Measurements from ENCODE around the gene TUBA4A. TPM values are rescaled to one million over a fixed set of nuclear protein-coding genes. Genes with fewer than 3 reads are reported as not detected.
"Not testable (repeated sequence)": the region's sequence is repeated elsewhere in the genome, so short reads cannot be mapped to it uniquely, and the experiment has no call there.

The TUBA4A gene
- total RNA-seq, 1 donor from 2014 or later, result 231 TPM

DNA sequence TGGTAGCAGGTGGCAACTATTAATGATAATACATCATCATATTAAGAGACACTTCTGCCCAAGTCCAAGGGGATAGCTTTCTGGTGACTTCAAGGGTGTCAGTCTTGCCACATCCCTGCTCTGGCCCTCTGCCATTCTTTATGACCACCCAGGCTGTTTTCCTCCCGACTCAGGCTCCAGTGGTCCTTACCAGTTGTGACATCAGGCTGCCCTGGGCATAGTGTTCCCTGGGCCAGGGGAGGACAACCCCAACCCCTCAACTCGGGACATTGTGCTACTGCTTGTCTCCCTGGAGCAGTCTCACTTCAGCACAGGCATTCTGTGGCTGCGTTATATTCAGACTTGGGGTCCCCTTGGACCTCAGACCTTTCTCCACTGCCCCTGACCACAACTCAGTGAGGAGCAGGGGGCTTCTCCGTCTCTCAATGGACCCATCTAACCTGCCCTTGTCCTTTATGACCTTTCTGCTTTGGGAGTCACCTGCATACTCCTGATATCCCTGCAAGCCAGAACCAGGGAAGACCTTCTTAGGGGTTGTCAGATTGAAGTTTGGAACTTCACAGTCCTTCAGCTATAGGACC lies 38.3 kb upstream of the TUBA4A start:
- Mint-ChIP-seq H3K9me3 (no peaks in the 10 kb centered on the region), H3K27ac (no peak overlapping the region), H3K27me3 (ENCODE audit: low read depth) (peaks cover 1% of the 10 kb centered on the region), H3K4me3 (ENCODE audit: low read depth) (no peak overlapping the region), H3K4me1 (ENCODE audit: low read depth) (peaks cover 10% of the 10 kb centered on the region), H3K36me3 (ENCODE audit: low read depth) (no peaks in the 10 kb centered on the region)
- intact Hi-C loops (cut with micrococcal nuclease), result no loop called here
- no peak for DNase-seq (ENCODE audit: low spot score)

DNA sequence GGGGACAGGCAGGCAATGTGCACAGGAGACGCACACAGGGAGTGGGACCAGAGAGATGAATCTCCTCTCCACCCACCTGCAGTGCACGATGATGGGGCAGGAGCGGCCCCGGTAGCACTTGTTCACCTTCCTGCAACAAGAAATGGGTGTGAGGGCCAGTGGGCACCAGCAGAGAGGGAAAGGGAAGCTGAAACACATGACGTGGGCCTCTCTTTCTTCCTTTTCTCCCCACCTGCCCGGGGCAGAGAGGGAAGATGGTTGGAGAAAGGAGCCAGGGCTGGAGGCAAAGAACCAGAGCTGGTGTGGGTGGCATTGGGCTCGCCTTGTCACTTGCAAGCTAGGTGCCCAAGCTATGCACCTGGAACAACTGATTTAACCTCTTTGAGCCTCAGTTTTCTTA lies 37.7 kb upstream of the TUBA4A start:
- Mint-ChIP-seq H3K4me1 (ENCODE audit: low read depth) (peaks cover 10% of the 10 kb centered on the region), H3K9me3 (no peaks in the 10 kb centered on the region), H3K4me3 (ENCODE audit: low read depth) (no peak overlapping the region), H3K27me3 (ENCODE audit: low read depth) (peaks cover 1% of the 10 kb centered on the region), H3K36me3 (ENCODE audit: low read depth) (peaks cover 3% of the 10 kb centered on the region), H3K27ac (no peak overlapping the region)
- intact Hi-C loops (cut with micrococcal nuclease), result no loop called here
- no peak for DNase-seq (ENCODE audit: low spot score)

DNA sequence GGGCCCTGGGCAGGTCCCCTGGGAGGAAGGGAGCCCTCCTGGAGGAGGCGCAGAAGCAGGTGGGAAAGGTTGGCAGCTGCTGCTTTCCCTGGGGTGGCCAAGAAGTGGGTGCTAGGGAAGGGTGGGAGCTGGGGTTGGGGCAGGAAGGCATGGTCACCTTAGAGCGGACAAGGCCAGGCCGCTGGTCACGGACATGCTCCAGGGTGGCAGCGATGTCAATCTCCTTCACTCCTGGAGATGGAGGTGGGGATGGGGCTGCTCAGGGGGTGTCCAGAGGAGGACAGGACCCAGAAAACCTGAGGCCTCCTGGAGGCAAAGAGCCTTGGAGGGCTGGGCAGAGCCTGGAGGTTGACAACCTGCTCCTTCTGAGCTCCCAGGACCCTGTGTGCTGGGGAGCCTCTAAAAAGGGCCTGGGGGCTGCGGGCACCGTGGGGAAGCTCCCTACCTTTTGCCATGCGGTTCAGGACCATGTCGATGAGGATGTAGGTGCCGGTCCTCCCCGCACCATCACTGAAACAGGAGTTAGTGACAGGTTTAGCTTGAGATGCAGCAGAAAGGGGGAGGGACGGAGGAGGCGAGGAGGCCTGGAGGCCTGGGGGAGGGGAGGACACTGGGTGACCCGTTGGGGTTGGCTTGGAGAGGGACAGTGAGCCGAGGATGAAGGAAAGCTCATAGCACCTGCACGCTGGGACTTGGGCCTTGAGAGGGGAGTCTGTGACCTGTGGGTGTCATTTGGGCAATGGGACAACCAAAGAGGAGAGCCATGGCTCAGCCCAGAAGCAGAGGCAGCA lies 36.9 kb upstream of the TUBA4A start:
- peaks cover 7% of the 10 kb centered on the region for H3K36me3 Mint-ChIP-seq (ENCODE audit: low read depth)
- H3K27me3 Mint-ChIP-seq (ENCODE audit: low read depth), result no peaks in the 10 kb centered on the region
- no peaks in the 10 kb centered on the region for H3K9me3 Mint-ChIP-seq
- H3K4me1 Mint-ChIP-seq (ENCODE audit: low read depth), result peaks cover 10% of the 10 kb centered on the region
- intact Hi-C loops (cut with micrococcal nuclease), result no loop called here
- no peak for DNase-seq (ENCODE audit: low spot score)
- no peak overlapping the region for H3K4me3 Mint-ChIP-seq (ENCODE audit: low read depth)
- no peak overlapping the region for H3K27ac Mint-ChIP-seq

DNA sequence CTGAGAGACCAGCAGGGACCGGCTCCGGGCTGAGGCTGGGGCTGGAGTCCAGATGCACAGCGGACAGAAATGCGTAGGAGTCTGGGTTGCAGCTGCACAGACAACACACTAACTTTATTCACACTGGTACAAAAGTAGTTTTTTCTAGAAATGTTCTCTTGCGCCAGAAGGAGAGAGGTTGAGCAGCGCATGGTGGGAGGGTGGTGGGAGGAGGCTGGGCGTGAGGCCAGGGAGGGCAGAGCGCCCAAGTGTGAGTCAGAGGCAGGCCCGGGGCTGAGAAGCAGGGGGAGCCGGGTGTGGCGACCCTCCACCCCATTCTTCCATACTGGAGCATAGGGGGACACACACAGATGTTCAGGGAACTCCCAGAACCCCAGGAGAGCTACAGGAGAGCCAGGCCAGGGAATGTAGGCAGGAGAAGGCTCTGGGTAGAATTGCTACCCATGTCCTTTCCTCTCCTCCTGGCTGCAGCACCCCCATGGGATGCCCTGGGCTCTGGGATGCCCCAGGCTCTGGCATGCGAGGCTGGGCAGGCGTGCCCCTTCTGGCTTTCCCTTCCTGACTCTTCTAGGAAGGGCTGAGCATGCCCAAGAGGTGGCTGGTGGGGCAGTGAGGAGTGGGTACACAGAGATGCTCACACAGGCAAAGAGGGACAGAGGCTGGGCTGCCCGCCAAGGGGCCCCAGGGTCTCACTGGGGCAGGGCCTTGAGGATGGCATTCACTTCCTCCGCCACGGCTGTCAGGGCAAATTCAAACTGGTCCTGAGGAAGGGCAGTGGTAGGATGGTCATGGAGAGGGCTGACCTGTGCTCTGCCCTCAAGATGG lies 36.0 kb upstream of the TUBA4A start:
- H3K27ac Mint-ChIP-seq, result no peak overlapping the region
- no peak overlapping the region for H3K4me3 Mint-ChIP-seq (ENCODE audit: low read depth)
- H3K4me1 Mint-ChIP-seq (ENCODE audit: low read depth), result peaks cover 6% of the 10 kb centered on the region
- intact Hi-C loops (cut with micrococcal nuclease), result no loop called here
- no peak for DNase-seq (ENCODE audit: low spot score)
- H3K27me3 Mint-ChIP-seq (ENCODE audit: low read depth), result no peaks in the 10 kb centered on the region
- peaks cover 10% of the 10 kb centered on the region for H3K36me3 Mint-ChIP-seq (ENCODE audit: low read depth)
- no peaks in the 10 kb centered on the region for H3K9me3 Mint-ChIP-seq

DNA sequence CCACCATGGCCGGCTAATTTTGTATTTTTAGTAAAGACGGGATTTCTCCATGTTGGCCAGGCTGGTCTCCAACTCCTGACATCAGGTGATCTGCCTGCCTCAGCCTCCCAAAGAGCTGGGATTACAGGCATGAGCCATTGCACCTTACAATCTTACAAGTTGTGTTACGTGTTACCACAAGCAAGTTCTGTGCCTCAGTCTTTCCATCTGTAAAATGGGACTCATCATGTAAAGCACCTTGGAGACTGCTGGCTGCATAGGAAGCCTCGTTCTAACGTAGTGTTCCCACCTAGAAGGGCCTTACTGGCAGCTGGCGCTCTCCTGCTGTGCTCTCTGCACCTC lies 35.4 kb upstream of the TUBA4A start:
- DNase-seq (ENCODE audit: low spot score), result no peak
- Mint-ChIP-seq H3K4me1 (ENCODE audit: low read depth) (peaks cover 3% of the 10 kb centered on the region), H3K9me3 (no peaks in the 10 kb centered on the region), H3K27me3 (ENCODE audit: low read depth) (no peaks in the 10 kb centered on the region), H3K36me3 (ENCODE audit: low read depth) (peaks cover 10% of the 10 kb centered on the region), H3K27ac (no peak overlapping the region), H3K4me3 (ENCODE audit: low read depth) (no peak overlapping the region)
- intact Hi-C loops (cut with micrococcal nuclease), result no loop called here

DNA sequence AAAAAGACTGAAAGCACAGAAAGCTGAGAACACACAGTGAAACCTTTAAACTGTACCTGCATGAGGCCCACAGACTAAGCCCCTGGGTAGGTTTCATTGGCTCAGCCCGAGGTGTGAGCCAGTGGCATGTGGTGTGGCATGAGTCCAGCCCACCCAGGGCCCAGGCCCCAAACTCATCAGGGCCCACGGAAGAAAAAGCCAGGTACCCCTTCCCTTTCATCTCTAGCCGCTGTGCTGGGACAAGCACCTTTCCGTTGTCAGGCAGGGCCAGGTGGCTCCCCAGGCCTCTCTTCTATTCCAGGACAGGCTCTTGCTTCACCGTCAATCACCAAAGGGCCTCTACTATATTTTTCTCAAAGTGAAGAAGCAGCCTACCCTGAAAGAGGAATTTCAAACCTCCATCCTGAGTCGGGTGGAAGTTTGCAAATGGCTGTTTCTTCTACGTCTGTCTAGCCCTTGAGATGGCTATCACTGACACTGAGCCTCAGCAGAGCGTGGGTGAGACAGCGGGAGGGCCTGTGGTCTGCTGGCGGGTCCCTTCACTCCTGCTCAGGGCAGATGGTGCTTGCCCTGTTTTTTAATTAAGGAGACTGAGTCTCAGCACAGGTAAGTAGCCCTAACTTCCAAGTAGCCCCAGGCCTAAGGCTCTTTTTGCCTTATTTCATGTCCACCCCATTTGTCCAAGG lies 34.0 kb upstream of the TUBA4A start:
- H3K27me3 Mint-ChIP-seq (ENCODE audit: low read depth), result no peaks in the 10 kb centered on the region
- H3K27ac Mint-ChIP-seq, result no peak overlapping the region
- DNase-seq (ENCODE audit: low spot score), result no peak
- H3K4me3 Mint-ChIP-seq (ENCODE audit: low read depth), result no peak overlapping the region
- H3K36me3 Mint-ChIP-seq (ENCODE audit: low read depth), result peaks cover 21% of the 10 kb centered on the region
- no peaks in the 10 kb centered on the region for H3K9me3 Mint-ChIP-seq
- intact Hi-C loops (cut with micrococcal nuclease), result no loop called here
- H3K4me1 Mint-ChIP-seq (ENCODE audit: low read depth), result peaks cover 3% of the 10 kb centered on the region

DNA sequence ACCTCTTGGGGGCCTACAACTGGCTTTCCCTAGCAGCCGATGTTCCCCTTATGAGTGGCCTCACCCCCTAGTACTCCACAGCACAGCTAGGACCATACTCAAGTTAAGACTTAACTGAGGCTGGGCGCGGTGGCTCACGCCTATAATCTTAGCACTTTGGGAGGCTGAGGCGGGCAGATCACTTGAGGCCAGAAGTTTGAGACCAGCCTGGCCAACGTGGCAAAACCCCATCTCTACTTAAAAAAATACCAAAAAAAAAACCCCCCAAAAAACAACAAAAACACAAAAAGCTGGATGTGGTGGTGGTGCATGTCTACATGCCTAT lies 33.4 kb upstream of the TUBA4A start:
- H3K27me3 Mint-ChIP-seq (ENCODE audit: low read depth); H3K4me3 Mint-ChIP-seq (ENCODE audit: low read depth); intact Hi-C loops (cut with micrococcal nuclease); DNase-seq (ENCODE audit: low spot score); H3K27ac Mint-ChIP-seq; H3K9me3 Mint-ChIP-seq; H3K4me1 Mint-ChIP-seq (ENCODE audit: low read depth): not testable (repeated sequence)
- H3K36me3 Mint-ChIP-seq (ENCODE audit: low read depth), result peaks cover 26% of the 10 kb centered on the region

DNA sequence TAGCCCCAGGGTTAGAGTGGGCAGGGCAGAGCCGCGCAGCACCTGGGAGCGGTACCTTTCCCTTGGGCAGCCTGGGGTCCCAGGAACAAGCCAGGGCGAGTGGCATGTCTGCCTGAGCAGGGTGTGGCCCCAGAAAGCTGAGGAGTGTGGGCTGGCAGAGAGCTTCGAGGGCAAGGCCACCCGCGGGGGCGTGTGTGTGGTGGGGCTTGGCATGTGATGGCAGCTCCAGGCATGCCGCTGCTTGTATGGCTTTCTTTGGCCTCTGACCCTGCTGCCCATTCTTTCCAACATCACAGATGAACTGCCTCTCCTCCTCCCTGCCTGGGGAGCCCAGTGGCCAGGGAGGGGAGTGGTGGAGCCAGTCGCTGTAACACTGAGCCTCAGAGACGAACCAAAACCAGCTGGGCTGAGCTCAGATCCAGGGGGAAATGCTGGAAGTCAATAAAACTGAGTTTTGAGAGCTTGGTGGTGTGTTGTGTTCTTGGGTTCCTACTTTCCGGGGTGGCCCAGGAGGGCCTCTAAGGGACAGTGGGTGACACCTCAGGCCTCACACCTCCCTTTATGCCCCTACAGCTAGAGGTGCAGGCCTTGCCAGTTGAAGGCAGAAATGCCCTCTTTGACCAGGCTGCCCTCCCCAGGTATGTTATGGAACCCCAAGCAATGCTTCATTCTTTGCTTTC lies 32.9 kb upstream of the TUBA4A start:
- intact Hi-C loops (cut with micrococcal nuclease), result no loop called here
- Mint-ChIP-seq H3K36me3 (ENCODE audit: low read depth) (peaks cover 30% of the 10 kb centered on the region), H3K4me1 (ENCODE audit: low read depth) (peaks cover 3% of the 10 kb centered on the region), H3K27ac (no peak overlapping the region), H3K9me3 (no peaks in the 10 kb centered on the region), H3K4me3 (ENCODE audit: low read depth) (no peak overlapping the region), H3K27me3 (ENCODE audit: low read depth) (no peaks in the 10 kb centered on the region)
- no peak for DNase-seq (ENCODE audit: low spot score)

DNA sequence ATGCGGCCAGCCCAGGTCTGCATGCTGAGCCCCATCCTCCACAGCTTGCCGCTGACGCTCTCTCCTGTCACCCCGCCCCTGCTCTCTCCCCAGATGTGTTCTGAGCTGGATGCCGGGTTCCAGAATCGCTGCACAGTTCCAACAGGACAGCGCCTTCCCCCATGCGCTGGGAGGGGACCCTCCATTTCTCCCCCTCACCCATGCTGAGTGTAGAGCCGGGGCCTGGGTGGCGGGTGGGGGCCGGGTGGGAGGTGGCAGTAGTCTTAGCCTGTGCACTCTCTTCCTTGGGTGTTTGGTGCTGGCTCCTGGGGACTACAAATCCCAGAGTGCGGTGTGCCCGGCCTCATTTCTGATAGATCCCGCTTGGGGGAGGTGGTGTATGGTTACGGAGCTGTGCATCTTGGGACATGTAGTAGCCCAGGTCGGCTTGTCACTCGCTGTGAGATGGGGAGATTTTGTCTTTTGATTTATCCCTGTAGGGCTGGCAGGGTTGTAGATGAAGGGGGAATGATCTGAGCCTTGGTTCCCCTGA lies 32.2 kb upstream of the TUBA4A start:
- H3K9me3 Mint-ChIP-seq, result no peaks in the 10 kb centered on the region
- intact Hi-C loops (cut with micrococcal nuclease), result no loop called here
- no peak overlapping the region for H3K27ac Mint-ChIP-seq
- H3K27me3 Mint-ChIP-seq (ENCODE audit: low read depth), result no peaks in the 10 kb centered on the region
- H3K4me3 Mint-ChIP-seq (ENCODE audit: low read depth), result no peak overlapping the region
- peaks cover 37% of the 10 kb centered on the region for H3K36me3 Mint-ChIP-seq (ENCODE audit: low read depth)
- no peak for DNase-seq (ENCODE audit: low spot score)
- peaks cover 6% of the 10 kb centered on the region for H3K4me1 Mint-ChIP-seq (ENCODE audit: low read depth)

DNA sequence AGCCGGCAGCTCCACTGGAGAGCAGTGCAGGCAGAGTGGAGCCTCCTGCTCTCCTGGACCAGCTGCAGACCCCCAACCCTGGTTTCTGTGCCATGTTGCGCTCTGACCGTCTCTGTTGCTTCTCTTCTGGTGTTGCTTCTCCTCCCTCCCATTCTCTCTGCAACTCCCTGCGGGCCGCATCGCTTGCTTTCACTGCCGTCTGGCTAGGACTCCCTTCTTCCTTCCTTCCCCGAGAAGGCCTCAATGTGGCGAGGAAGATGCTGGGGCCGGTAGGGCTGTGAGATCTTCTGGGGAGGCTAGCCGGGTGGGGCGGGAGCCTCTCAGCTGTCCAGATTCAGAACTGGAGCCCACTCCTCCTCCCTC lies 31.6 kb upstream of the TUBA4A start:
- intact Hi-C loops (cut with micrococcal nuclease), result no loop called here
- Mint-ChIP-seq H3K9me3 (no peaks in the 10 kb centered on the region), H3K27me3 (ENCODE audit: low read depth) (no peaks in the 10 kb centered on the region), H3K4me3 (ENCODE audit: low read depth) (no peak overlapping the region), H3K36me3 (ENCODE audit: low read depth) (peaks cover 41% of the 10 kb centered on the region), H3K4me1 (ENCODE audit: low read depth) (peaks cover 11% of the 10 kb centered on the region), H3K27ac (no peak overlapping the region)
- no peak for DNase-seq (ENCODE audit: low spot score)

DNA sequence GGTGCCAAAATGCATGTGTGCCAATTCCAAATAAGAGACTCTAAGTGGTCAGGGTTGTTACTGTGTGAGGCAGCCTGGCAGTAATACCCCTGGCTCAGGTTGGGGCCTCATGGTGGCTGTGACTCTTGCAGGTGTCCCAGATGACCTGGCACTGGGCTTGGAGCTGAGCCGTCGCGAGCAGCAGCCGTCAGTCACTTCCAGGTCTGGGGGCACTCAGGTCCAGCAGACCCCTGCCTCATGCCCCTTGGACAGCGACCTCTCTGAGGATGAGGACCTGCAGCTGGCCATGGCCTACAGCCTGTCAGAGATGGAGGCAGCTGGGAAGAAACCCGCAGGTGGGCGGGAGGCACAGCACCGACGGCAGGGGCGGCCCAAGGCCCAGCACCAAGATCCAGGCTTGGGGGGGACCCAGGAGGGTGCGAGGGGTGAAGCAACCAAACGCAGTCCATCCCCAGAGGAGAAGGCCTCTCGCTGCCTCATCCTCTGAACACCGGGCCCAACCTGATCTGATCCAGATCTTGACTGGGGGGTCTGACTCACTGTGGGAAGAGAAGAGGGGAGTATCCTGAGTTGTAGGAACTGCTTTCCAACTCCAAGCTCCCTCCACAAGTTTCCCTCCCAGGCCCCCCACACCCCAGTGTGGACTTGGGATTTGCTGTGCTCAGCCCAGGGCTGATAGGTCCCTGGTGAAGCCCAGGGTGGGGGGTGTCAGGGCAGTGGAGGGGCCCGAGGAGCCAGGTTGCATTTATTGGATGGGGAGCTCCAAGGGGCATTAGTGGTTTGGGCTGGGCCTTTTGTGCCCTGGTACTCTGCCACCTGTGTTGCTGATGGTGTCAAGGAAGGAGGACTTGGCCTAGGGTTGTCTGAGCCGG lies 31.0 kb upstream of the TUBA4A start:
- intact Hi-C loops (cut with micrococcal nuclease), result no loop called here
- no peaks in the 10 kb centered on the region for H3K27me3 Mint-ChIP-seq (ENCODE audit: low read depth)
- H3K4me3 Mint-ChIP-seq (ENCODE audit: low read depth), result no peak overlapping the region
- peaks cover 17% of the 10 kb centered on the region for H3K4me1 Mint-ChIP-seq (ENCODE audit: low read depth)
- no peaks in the 10 kb centered on the region for H3K9me3 Mint-ChIP-seq
- no peak overlapping the region for H3K27ac Mint-ChIP-seq
- H3K36me3 Mint-ChIP-seq (ENCODE audit: low read depth), result peaks cover 41% of the 10 kb centered on the region
- DNase-seq (ENCODE audit: low spot score), result no peak

Measured in activated T-helper 2 cell treated with anti-CD3 and anti-CD28 coated beads, Interferon-gamma antibody, Interleukin-2, Interleukin-4, amounts not matched to agents 10 μg/mL and 5 μg/mL and 100 μg/mL, durations not matched to agents 14 hours and 24 hours and 36 hours (primary cell).